Vagina (tissue), 2 donors: Measurements from ENCODE around the gene SCN4A. TPM values are rescaled to one million over a fixed set of nuclear protein-coding genes. Genes with fewer than 3 reads are reported as not detected.
A peak's percentile ranks its signal among the peaks of the same experiment; 100 is the strongest.

Experiments
- DNase-seq, 2 donors: peaks; one replicate each; pipeline ENCODE4 v3.0.0-alpha.2; 2017; ENCODE audit errors: extremely low spot score in 2 of 2
- H3K27ac ChIP-seq: fragments of 200-600 bp; sonication (generic); one replicate; pipeline ENCODE4 v1.5.1; 2019
- H3K27me3 ChIP-seq: fragments of 200-600 bp; sonication (generic); one replicate; pipeline ENCODE4 v1.5.1; 2019
- H3K36me3 ChIP-seq, 2 donors: fragments of 200-600 bp; sonication (generic); one replicate each; pipeline ENCODE4 v1.5.1; 2017 to 2019
- H3K4me1 ChIP-seq: fragments of 200-600 bp; sonication (generic); one replicate; pipeline ENCODE4 v1.5.1; 2019
- H3K4me3 ChIP-seq, 2 donors: fragments of 200-600 bp; sonication (generic); 1 replicate in 1 of 2; 2 replicates in 1 of 2; pipeline ENCODE4 v1.5.1; 2016 to 2019
- H3K9me3 ChIP-seq: fragments of 200-600 bp; sonication (generic); one replicate; pipeline ENCODE4 v1.5.1; 2019
- POLR2A ChIP-seq, 2 donors: fragments of 450-650 bp; IDR thresholded peaks; one replicate each; pipeline ENCODE4 v1.6.1; 2017; ENCODE audit warnings: antibody characterized with exemption in 2 of 2, mild to moderate bottlenecking in 2 of 2, moderate library complexity in 2 of 2
- POLR2AphosphoS5 ChIP-seq, 2 donors: sonication (generic); formaldehyde crosslinking; IDR thresholded peaks; one replicate each; pipeline ENCODE4 v1.9.0; 2017; ENCODE audit warnings: antibody characterized with exemption in 2 of 2, mild to moderate bottlenecking in 2 of 2, low read depth in 1 of 2; ENCODE audit not compliant: insufficient read depth in 1 of 2
- intact Hi-C: fragments of 100-400 bp; cut with DNase I; formaldehyde crosslinking; loops from one replicate; pipeline ENCODE4 v1.15.1; 2023
- total RNA-seq: library from RNA; depleted of rRNA; stranded (reverse); fragments of >200 nt; gene quantifications from one replicate; pipeline ENCODE4 v1.2.3, GENCODE V29; 2016
- TF ChIP-seq, protein P1 (sequence below), 3 experiments: fragments of 450-650 bp in 2 of 3; fragments of 200-600 bp in 1 of 3; sonication (generic) in 1 of 3; IDR thresholded peaks; one replicate each; pipeline ENCODE4 v1.5.1; 2017 to 2019; ENCODE audit warnings: antibody characterized with exemption in 3 of 3, mild to moderate bottlenecking in 2 of 3, moderate library complexity in 2 of 3

SCN4A gene
- total RNA-seq, 1 donor from 2014 or later, result 0.98 TPM

DNA sequence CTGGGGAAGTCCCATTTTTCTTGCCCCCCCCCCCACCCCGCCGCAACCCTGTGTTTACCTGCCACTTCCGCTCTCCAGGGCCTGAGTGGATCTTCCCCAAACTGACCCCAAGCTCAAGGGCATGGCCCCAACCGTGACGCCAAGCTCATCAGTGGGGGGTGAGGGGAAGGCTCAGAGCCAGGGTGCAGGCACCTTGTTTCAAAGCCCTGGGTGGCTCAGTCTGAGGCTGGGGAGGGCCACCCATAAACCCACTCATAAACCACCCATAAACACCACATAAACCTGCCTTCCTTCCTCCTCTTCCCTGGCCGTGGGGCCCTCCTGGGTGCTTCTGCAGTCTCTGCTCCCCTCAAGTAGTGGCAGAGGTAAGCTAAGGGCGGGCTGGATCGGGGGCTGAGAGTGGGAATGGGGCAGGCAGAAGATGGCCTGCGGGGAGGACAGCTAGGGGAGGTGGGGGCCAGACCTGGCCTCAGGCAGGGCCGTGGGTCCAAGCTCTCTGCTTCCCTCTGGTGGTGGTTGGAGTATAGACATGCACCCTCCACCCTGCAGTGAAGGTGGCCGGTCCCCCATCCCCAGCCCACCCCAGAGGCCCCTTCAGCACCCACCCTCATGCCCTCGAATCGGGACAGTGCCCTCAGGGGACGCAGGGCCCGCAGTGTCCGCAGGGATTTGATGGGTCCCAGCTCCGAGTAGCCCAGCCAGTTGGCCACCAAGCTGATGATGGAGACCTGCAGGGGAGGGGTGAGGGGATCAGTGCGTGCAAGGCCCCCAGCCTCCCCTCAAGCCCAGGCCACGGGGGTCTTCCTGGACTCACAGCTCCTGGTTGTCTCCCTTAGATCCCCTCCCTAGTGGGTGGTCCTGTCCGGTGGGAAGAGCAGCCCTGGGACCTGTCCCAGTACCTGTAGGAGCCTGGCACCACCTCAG, 26.0 kb downstream of the SCN4A start:
- intact Hi-C loops, result no loop called here
- H3K9me3 ChIP-seq, result no peaks in the 10 kb centered on the region
- H3K4me3 ChIP-seq, result no peak overlapping the region
- DNase-seq, result no peak
- H3K4me1 ChIP-seq, result no peaks in the 10 kb centered on the region
- TF ChIP-seq POLR2AphosphoS5 (IDR thresholded peaks at IDR 0.05; ENCODE audit: insufficient read depth in 1 of 2, low read depth in 1 of 2) (no peak), POLR2A (IDR thresholded peaks at IDR 0.05) (no peak)
- TF ChIP-seq, protein P1, sequence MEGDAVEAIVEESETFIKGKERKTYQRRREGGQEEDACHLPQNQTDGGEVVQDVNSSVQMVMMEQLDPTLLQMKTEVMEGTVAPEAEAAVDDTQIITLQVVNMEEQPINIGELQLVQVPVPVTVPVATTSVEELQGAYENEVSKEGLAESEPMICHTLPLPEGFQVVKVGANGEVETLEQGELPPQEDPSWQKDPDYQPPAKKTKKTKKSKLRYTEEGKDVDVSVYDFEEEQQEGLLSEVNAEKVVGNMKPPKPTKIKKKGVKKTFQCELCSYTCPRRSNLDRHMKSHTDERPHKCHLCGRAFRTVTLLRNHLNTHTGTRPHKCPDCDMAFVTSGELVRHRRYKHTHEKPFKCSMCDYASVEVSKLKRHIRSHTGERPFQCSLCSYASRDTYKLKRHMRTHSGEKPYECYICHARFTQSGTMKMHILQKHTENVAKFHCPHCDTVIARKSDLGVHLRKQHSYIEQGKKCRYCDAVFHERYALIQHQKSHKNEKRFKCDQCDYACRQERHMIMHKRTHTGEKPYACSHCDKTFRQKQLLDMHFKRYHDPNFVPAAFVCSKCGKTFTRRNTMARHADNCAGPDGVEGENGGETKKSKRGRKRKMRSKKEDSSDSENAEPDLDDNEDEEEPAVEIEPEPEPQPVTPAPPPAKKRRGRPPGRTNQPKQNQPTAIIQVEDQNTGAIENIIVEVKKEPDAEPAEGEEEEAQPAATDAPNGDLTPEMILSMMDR (IDR thresholded peaks at IDR 0.05), result peak; percentile 54 to 62 (median 58)
- no peaks in the 10 kb centered on the region for H3K27me3 ChIP-seq
- H3K27ac ChIP-seq, result no peak overlapping the region
- H3K36me3 ChIP-seq, result no peaks in the 10 kb centered on the region

DNA sequence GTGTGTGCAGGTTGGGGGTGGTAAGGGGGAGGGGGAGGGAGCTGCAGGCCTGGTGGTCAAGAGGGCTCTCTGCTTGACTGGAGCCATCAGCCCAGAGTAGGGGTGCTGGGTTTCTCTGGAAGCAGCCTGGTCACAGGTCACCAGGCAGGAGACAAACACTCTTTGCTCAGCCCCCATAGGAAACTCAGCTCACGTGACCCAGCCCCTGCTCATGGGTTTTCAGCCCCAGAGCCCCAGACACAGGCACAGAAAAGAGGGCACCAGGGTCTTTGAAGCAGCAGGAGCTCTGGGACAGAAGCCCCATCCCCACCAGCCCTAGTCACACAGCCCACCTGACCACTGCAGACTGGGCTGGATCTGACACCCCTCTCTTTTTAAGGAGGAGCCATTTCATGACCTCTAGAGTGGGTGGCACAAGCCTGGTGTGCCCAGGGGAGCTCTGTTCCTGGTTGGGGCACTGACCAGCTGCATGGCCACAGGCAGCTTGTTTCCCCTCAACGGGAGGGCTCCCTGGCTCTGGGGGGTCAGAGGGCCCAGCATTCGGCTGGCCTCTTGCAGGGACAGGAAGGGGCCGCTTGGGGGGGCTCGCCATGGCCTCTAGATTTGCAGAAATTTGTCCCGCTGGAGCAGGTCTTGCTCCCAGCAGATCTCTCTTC, 26.8 kb downstream of the SCN4A start:
- no peak overlapping the region for H3K4me3 ChIP-seq
- no peaks in the 10 kb centered on the region for H3K36me3 ChIP-seq
- H3K9me3 ChIP-seq, result no peaks in the 10 kb centered on the region
- H3K27ac ChIP-seq, result no peak overlapping the region
- DNase-seq, result no peak
- intact Hi-C loops, result no loop called here
- H3K4me1 ChIP-seq, result no peaks in the 10 kb centered on the region
- no peaks in the 10 kb centered on the region for H3K27me3 ChIP-seq
- TF ChIP-seq, protein P1 (IDR thresholded peaks at IDR 0.05), result no peak
- TF ChIP-seq POLR2AphosphoS5 (IDR thresholded peaks at IDR 0.05; ENCODE audit: insufficient read depth in 1 of 2, low read depth in 1 of 2) (no peak), POLR2A (IDR thresholded peaks at IDR 0.05) (no peak)

DNA sequence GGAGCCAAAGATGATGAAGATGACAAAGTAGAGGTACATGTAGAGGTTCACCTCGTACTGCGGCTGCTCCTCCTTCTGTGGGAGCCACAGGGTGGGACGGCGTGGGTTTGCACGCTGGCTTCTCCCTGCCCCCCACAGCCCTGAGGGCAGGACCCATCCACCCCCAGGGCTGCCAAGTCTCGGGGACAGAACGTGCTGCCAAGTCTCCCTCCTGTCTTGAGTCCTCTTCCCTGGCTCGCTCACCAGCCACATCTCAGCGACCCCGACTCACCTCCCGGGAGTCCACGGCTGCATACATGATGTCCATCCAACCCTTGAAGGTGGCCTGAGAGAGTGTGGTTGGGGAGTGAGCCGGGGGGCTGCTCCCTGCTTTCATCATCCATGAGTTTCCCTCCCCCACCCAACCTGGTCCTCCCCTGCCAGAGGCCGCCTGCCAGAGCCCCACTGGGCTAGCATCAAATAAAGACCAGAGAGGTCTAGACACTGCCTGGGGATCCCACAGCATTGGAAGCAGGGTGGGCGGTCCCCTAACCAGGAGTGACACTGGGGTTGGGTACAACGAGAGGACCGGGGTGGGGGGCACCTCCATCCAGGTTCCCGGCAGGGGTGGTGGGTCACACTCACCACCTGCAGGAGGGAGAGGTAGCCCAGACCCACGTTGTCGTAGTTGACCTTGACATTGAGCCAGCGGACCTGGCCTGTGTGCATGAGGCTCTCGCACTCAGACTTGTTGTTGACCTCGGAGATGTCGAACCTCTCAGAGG, 27.8 kb downstream of the SCN4A start:
- Histone ChIP-seq H3K36me3 (no peaks in the 10 kb centered on the region), H3K27me3 (no peaks in the 10 kb centered on the region), H3K9me3 (no peaks in the 10 kb centered on the region), H3K27ac (no peak overlapping the region), H3K4me1 (no peaks in the 10 kb centered on the region), H3K4me3 (no peak overlapping the region)
- no peak for DNase-seq
- intact Hi-C loops, result no loop called here
- TF ChIP-seq POLR2A (IDR thresholded peaks at IDR 0.05) (no peak), POLR2AphosphoS5 (IDR thresholded peaks at IDR 0.05; ENCODE audit: insufficient read depth in 1 of 2, low read depth in 1 of 2) (no peak)

DNA sequence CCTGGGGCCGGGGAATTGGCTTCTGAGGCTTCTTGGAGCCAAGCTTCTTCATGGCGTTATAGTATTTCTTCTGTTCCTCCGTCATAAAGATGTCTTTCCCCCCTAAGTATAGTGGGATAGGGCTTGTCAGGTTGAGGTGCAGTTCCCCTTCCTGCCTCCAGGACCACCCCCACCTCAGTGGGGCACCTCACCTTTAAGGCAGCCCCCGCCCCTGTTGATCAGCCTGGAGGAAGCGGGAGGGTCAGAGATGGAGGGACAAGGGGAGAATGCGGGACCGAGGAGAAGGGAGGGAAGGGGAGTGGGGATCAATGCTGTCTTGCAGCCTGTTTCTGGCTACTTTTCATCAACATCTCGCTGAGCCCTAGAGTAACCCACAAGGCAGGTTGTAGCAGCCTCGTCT, 29.0 kb downstream of the SCN4A start:
- no peak for DNase-seq
- H3K36me3 ChIP-seq, result no peaks in the 10 kb centered on the region
- intact Hi-C loops, result no loop called here
- no peak overlapping the region for H3K27ac ChIP-seq
- no peaks in the 10 kb centered on the region for H3K4me1 ChIP-seq
- H3K9me3 ChIP-seq, result no peaks in the 10 kb centered on the region
- no peaks in the 10 kb centered on the region for H3K27me3 ChIP-seq
- no peak for TF ChIP-seq POLR2A (IDR thresholded peaks at IDR 0.05)
- TF ChIP-seq, protein P1 (IDR thresholded peaks at IDR 0.05), result no peak
- no peak for TF ChIP-seq POLR2AphosphoS5 (IDR thresholded peaks at IDR 0.05; ENCODE audit: insufficient read depth in 1 of 2, low read depth in 1 of 2)
- no peak overlapping the region for H3K4me3 ChIP-seq

DNA sequence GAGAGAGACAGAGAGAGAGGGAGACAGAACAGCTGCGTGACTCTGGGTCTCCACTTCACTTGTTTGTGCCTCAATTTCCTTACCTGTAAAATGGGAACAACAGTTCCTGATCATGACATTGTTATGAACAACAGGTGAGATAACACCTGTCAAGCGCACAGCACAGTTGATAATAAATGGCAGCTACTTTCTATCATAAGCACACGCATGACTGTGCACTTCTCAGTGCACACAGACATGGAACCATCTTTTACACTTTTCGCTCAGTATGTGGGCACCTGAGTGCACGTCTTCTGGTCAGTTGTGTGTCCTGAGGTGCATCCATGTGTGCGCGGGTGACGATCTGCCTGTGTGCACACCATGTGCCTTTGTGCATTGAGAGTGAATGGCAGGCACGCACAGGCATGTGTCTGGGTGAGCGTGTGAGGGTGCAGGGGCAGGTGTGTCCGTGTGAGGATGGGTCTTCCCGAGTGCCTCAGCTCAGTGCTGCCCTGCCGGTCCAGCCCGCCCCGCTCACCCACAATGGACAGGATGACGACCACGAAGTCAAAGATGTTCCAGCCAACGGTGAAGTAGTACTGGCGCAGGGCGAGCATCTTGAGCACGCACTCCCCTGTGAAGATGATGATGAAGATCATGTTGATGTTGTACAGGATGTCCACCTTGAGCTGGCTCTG, 30.3 kb downstream of the SCN4A start:
- Histone ChIP-seq H3K27me3 (no peaks in the 10 kb centered on the region), H3K9me3 (no peaks in the 10 kb centered on the region), H3K36me3 (no peaks in the 10 kb centered on the region), H3K27ac (no peak overlapping the region), H3K4me1 (no peaks in the 10 kb centered on the region), H3K4me3 (no peak overlapping the region)
- intact Hi-C loops, result no loop called here
- no peak for TF ChIP-seq POLR2A (IDR thresholded peaks at IDR 0.05)
- TF ChIP-seq POLR2AphosphoS5 (IDR thresholded peaks at IDR 0.05; ENCODE audit: insufficient read depth in 1 of 2, low read depth in 1 of 2), result no peak
- TF ChIP-seq, protein P1 (IDR thresholded peaks at IDR 0.05), result no peak
- no peak for DNase-seq
